Kidney (tissue), 14 donors: ENCODE measurements around the gene SDC3. TPM values are rescaled to one million over a fixed set of nuclear protein-coding genes. Genes with fewer than 3 reads are reported as not detected.

Experiments
- DNase-seq, 5 donors: peaks; one replicate each; pipeline ENCODE4 v3.0.0-alpha.2; 2013 to 2020
- FAIRE-seq: peaks from 2 replicates; lab custom pipeline; 2012; peaks lifted over from hg19 to GRCh38; lab: Jason Lieb, UNC
- H3K27ac ChIP-seq, 2 donors: one replicate each; pipeline ENCODE4 v1.7.0; 2013; ENCODE audit warnings: low read depth in 2 of 2, low read length in 2 of 2, inconsistent platforms in 1 of 2
- H3K27me3 ChIP-seq: one replicate; pipeline ENCODE4 v1.7.1; 2013; ENCODE audit warnings: low read length, inconsistent platforms; ENCODE audit not compliant: control insufficient read depth, insufficient read depth
- H3K36me3 ChIP-seq, 3 donors: one replicate each; pipeline versions ENCODE4 v1.7.0 to v1.7.1; 2013; ENCODE audit warnings: low read length in 3 of 3, control low read depth in 1 of 3, inconsistent platforms in 1 of 3; ENCODE audit not compliant: insufficient read depth in 3 of 3, control insufficient read depth in 2 of 3
- H3K4me1 ChIP-seq, 3 donors: one replicate each; pipeline versions ENCODE4 v1.7.0 to v1.7.1; 2013; ENCODE audit warnings: low read length in 3 of 3, inconsistent platforms in 1 of 3, low read depth in 1 of 3; ENCODE audit not compliant: control insufficient read depth in 2 of 3, insufficient read depth in 2 of 3
- H3K4me3 ChIP-seq, 3 donors: one replicate each; pipeline versions ENCODE4 v1.7.0 to v1.8.1; 2013; ENCODE audit warnings: low read length in 3 of 3, control low read depth in 1 of 3, inconsistent platforms in 1 of 3
- H3K9ac ChIP-seq, 3 donors: one replicate each; pipeline versions ENCODE4 v1.7.0 to v1.7.1; 2013; ENCODE audit warnings: low read length in 3 of 3, control low read depth in 1 of 3, inconsistent platforms in 1 of 3
- H3K9me3 ChIP-seq, 3 donors: one replicate each; pipeline versions ENCODE4 v1.7.0 to v1.7.1; 2013; ENCODE audit warnings: low read length in 3 of 3, control low read depth in 1 of 3, inconsistent platforms in 1 of 3; ENCODE audit not compliant: control insufficient read depth in 2 of 3, insufficient read depth in 1 of 3
- intact Hi-C: fragments of 100-400 bp; cut with DNase I; formaldehyde crosslinking; loops from one replicate; pipeline ENCODE4 v1.11.1; 2022
- polyA plus RNA-seq: library from polyadenylated mRNA; stranded (reverse); fragments of 350-450 nt; fragmentation: Illumina TruSeq; extraction: RNeasy Lipid Tissue Mini Kit (QIAGEN cat#74804); gene quantifications from one replicate; pipeline ENCODE4 v1.2.3, GENCODE V29; 2014; ENCODE audit warnings: low read depth, low replicate concordance; ENCODE audit not compliant: insufficient read depth
- total RNA-seq: library from RNA; stranded (reverse); fragmentation: NEBNext Ultra II Directional; extraction: Animal tissue kit (Norgen Biotek cat#: 25700); gene quantifications from one replicate; pipeline ENCODE4 v1.2.1, GENCODE V29; 2021
- TF ChIP-seq, protein P1 (sequence below): IDR thresholded peaks from 3 replicates; pipeline ENCODE4 v1.5.1; 2012; ENCODE audit warnings: mild to moderate bottlenecking, moderate library complexity, borderline replicate concordance; ENCODE audit not compliant: insufficient read depth; ENCODE audit errors: extremely low read depth
- donor health status: control.
- donor health status: control.
- donor health status: control.
- donor health status: control.
- donor health status: control.
- donor health status: DM: yes; HTN: yes; CAD: no.
- donor health status: Normal renal cell carcinoma (clear cell type).

Gene SDC3
- total and polyA plus RNA-seq, 2 donors from 2014 or later: 11.0 to 58.7 TPM

GRCh38 chr1:30915491-30916230 lies 7.1 kb upstream of the SDC3 start:
- intact Hi-C loops: no loop called here
- Histone ChIP-seq H3K27ac (no peak overlapping the region), H3K9ac (no peak overlapping the region), H3K36me3 (no peaks in the 10 kb centered on the region), H3K9me3 (no peaks in the 10 kb centered on the region), H3K4me3 (no peak overlapping the region), H3K27me3 (no peaks in the 10 kb centered on the region), H3K4me1 (no peaks in the 10 kb centered on the region)
- FAIRE-seq (no peak), DNase-seq (peak in 2 of 5 donors; percentile 22 to 58)
- TF ChIP-seq, protein P1, sequence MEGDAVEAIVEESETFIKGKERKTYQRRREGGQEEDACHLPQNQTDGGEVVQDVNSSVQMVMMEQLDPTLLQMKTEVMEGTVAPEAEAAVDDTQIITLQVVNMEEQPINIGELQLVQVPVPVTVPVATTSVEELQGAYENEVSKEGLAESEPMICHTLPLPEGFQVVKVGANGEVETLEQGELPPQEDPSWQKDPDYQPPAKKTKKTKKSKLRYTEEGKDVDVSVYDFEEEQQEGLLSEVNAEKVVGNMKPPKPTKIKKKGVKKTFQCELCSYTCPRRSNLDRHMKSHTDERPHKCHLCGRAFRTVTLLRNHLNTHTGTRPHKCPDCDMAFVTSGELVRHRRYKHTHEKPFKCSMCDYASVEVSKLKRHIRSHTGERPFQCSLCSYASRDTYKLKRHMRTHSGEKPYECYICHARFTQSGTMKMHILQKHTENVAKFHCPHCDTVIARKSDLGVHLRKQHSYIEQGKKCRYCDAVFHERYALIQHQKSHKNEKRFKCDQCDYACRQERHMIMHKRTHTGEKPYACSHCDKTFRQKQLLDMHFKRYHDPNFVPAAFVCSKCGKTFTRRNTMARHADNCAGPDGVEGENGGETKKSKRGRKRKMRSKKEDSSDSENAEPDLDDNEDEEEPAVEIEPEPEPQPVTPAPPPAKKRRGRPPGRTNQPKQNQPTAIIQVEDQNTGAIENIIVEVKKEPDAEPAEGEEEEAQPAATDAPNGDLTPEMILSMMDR: no peak

DNA sequence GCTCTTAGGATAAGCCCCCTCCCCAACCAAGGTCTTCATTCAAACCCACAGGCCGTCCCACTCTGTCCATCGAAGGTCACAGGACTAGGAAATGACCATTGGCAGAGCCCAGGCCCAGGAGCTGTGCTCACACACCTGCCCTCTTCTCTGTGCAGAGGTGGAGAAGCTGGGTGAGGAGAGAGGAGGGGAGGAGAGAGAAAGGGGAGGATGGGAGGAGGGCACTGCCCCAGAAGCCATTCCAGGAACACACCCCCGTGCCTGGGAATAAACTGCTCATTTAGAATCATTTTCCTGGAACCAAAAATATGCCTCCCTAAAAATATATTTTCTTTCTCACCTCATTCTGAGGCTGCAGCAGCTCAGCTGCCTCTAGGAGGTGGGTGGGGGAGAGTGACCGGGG lies 6.4 kb upstream of the SDC3 start:
- Histone ChIP-seq H3K9me3 (no peaks in the 10 kb centered on the region), H3K4me3 (no peak overlapping the region), H3K9ac (no peak overlapping the region), H3K27ac (no peak overlapping the region), H3K36me3 (no peaks in the 10 kb centered on the region), H3K4me1 (no peaks in the 10 kb centered on the region), H3K27me3 (no peaks in the 10 kb centered on the region)
- DNase-seq (peak in 1 of 5 donors; percentile 35), FAIRE-seq (no peak)
- TF ChIP-seq, protein P1: no peak
- intact Hi-C loops: no loop called here

DNA sequence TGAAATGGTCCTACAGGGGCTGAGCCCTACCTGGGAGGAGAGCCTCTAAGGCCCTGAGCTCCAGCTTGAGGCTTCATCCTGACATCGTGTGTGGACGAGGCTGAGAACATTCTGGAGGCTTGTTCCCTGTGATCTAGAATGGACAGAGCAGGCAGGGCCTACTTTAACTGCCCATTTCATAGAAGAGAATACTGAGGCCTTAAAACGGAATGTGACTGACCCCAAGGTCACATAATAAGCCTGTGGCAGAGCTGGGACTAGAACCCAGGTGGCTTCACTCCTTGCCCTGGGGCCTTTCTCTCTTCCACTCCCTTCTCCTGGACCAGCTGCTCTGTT lies 6.0 kb upstream of the SDC3 start:
- Histone ChIP-seq H3K4me1 (no peaks in the 10 kb centered on the region), H3K27me3 (no peaks in the 10 kb centered on the region), H3K9ac (no peak overlapping the region), H3K36me3 (no peaks in the 10 kb centered on the region), H3K27ac (no peak overlapping the region), H3K9me3 (no peaks in the 10 kb centered on the region), H3K4me3 (no peak overlapping the region)
- DNase-seq (no peak), FAIRE-seq (no peak)
- TF ChIP-seq, protein P1: no peak
- intact Hi-C loops: no loop called here
